ENCODE data around the gene COPS6. TPM values are rescaled to one million over a fixed set of nuclear protein-coding genes. Genes with fewer than 3 reads are reported as not detected.
A peak's percentile ranks its signal among the peaks of the same experiment; 100 is the strongest.

The COPS6 gene
- total and polyA plus RNA-seq, 2 of the 4 experiments (the other 2 are of a cell fraction): 185 to 325 TPM

DNA sequence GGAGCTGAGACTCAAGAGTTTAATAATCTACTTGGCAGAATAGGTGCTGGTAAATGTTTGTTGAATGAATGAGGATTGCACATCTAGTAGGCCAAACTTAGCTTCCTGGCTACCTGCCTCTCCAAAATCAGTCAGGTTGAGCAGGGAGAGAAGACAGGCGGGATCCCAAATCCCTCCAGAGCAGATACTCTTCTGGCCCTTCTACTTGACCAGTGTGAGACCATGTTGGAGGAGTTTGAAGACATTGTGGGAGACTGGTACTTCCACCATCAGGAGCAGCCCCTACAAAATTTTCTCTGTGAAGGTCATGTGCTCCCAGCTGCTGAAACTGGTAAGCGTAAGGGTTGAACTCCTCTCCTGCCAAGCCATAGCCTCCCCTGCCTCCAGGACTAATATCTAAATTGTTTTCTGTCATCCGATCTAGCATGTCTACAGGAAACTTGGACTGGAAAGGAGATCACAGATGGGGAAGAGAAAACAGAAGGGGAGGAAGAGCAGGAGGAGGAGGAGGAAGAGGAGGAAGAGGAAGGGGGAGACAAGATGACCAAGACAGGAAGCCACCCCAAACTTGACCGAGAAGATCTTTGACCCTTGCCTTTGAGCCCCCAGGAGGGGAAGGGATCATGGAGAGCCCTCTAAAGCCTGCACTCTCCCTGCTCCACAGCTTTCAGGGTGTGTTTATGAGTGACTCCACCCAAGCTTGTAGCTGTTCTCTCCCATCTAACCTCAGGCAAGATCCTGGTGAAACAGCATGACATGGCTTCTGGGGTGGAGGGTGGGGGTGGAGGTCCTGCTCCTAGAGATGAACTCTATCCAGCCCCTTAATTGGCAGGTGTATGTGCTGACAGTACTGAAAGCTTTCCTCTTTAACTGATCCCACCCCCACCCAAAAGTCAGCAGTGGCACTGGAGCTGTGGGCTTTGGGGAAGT is 35.8 kb downstream of the COPS6 start (continued):
- TF ChIP-seq BHLHE40 (IDR thresholded peaks at IDR 0.05; ENCODE audit: low read depth, low read length): no peak
- TF ChIP-seq MAFK (IDR thresholded peaks at IDR 0.05; ENCODE audit: low read depth, low read length): no peak

DNA sequence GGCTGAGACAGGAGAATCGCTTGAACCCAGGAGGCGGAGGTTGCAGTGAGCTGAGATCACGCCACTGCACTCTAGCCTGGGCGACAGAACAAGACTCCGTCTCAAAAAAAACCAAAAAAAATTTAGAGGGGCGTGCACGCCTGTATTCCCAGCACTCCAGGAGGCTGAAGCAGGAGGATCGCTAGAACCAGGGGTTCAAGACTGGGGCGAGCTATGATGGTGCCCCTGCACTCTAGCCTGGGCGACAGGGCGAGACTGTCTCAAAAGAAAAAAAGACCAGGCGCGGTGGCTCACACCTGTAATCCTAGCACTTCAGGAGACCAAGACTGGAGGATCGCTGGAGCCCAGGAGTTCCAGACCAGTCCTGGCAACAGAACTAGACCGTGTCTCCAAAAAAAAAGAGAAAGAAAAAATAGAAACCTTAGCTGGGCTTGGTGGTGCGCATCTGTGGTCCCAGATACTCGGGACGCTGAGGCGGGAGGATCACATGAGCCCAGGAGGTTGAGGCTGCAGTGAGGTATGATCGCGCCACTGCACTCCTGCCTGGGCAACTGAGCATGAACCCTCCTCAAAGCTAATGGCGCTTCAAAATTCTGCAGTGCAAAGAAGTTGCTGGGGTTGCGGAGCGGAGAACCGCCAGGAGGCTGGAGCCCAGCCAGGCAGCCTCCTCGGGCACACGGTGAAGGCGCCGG is 37.6 kb downstream of the COPS6 start:
- H4K5ac ChIP-seq (ENCODE audit: low read depth, low read length): peak overlapping the region; percentile 87
- no peak overlapping the region for H2BK20ac ChIP-seq (ENCODE audit: low read depth, low read length)
- peaks cover 7% of the 10 kb centered on the region; the same call in 1 of the 2 replicates for H3K9me1 ChIP-seq (ENCODE audit: insufficient read depth, low read length)
- H3K27ac ChIP-seq (ENCODE audit: insufficient read depth, low read length): peak overlapping the region; percentile 94
- DNase-seq: no peak
- peak overlapping the region; percentile 99 for H3K14ac ChIP-seq (replicated peaks; ENCODE audit: low read depth, low read length)
- peak overlapping the region; percentile 94 for H2BK120ac ChIP-seq (ENCODE audit: low read depth, low read length)
- dilution Hi-C loops (cut with HindIII; ENCODE audit: low sequenced_read_pairs, unreplicated experiment) (no loop called here), in situ Hi-C loops (cut with MboI; ENCODE audit: low sequenced_read_pairs) (no loop called here), intact Hi-C loops (cut with micrococcal nuclease) (no loop called here)
- no peaks in the 10 kb centered on the region for H4K20me1 ChIP-seq (ENCODE audit: insufficient read depth, low read length)
- peak overlapping the region; percentile 61 for H2AK5ac ChIP-seq (ENCODE audit: low read depth, low read length)
- WGBS, 2 experiments (ENCODE audit: extremely low coverage in 2 of 2, insufficient read length in 1 of 2): 20% methylated on average over 25 of the region's 29 CpGs; no CpG with 5 or more reads in 1 of the 2 experiments
- H3K4me1 ChIP-seq (ENCODE audit: control insufficient read depth, insufficient read depth, low read length): peaks cover 2% of the 10 kb centered on the region; the same call in 1 of the 2 replicates
- no peaks in the 10 kb centered on the region for H3K27me3 ChIP-seq (ENCODE audit: control insufficient read depth, insufficient read depth, low read length)
- no TSS peak for BruUV-seq (replicated peaks)
- ChIA-PET CTCF (no interaction called here), POLR2A (ENCODE audit: unreplicated experiment) (no interaction called here)
- peak overlapping the region; percentile 68 for H3K4me3 ChIP-seq (ENCODE audit: insufficient read depth, low read depth, low read length)
- peak overlapping the region; percentile 88 for H3K18ac ChIP-seq (ENCODE audit: low read depth, low read length)
- H2BK5ac ChIP-seq (ENCODE audit: low read depth, low read length, poor library complexity, severe bottlenecking): peak overlapping the region; percentile 92
- H2AK9ac ChIP-seq (replicated peaks; ENCODE audit: low read depth, low read length, poor library complexity): peak overlapping the region; percentile 90
- H3K9ac ChIP-seq (ENCODE audit: low read depth, low read length): peak overlapping the region; percentile 97
- H3K4me2 ChIP-seq (ENCODE audit: low read depth, low read length): peak overlapping the region; percentile 84
- ATAC-seq (ENCODE audit: low read depth): peak; percentile 18
- peaks cover 21 to 55% of the 10 kb centered on the region in 2 experiments; a peak in 3 of 4 replicates for H3K79me1 ChIP-seq (ENCODE audit: low read depth in 1 of 2, low read length in 2 of 2)
- H3K9me3 ChIP-seq (ENCODE audit: control insufficient read depth, insufficient read depth, low read length): no peaks in the 10 kb centered on the region
- H2BK15ac ChIP-seq (ENCODE audit: low read depth, low read length): no peak overlapping the region; the same call in 2 of the 3 replicates
- peak overlapping the region; percentile 98 for H2AFZ ChIP-seq (replicated peaks; ENCODE audit: low read length, poor library complexity)
- H4K8ac ChIP-seq (ENCODE audit: low read depth in 2 of 2, low read length in 2 of 2): peak overlapping the region; percentile 94 to 99; a peak in 3 of 4 replicates
- peak overlapping the region; percentile 47; the same call in 1 of the 2 replicates for H4K91ac ChIP-seq (ENCODE audit: insufficient read depth, low read depth, low read length)
- peak overlapping the region; percentile 99 for H3K23ac ChIP-seq (ENCODE audit: low read depth, low read length)
- H3K4ac ChIP-seq (ENCODE audit: low read depth, low read length): peak overlapping the region; percentile 98
- peaks cover 4% of the 10 kb centered on the region; the same call in 1 of the 2 replicates for H3K36me3 ChIP-seq (ENCODE audit: control insufficient read depth, insufficient read depth, low read length)
- H3K56ac ChIP-seq (ENCODE audit: extremely low read depth, insufficient read depth, low read length): peak overlapping the region; percentile 99; the same call in 1 of the 2 replicates
- TF ChIP-seq RFX5 (IDR thresholded peaks at IDR 0.05; ENCODE audit: low read depth, low read length) (no peak), SMC3 (IDR thresholded peaks at IDR 0.05; ENCODE audit: low read depth, low read length) (no peak), MAFK (IDR thresholded peaks at IDR 0.05; ENCODE audit: low read depth, low read length) (no peak), NFE2L2 (IDR thresholded peaks at IDR 0.05; ENCODE audit: low read depth, low read length) (no peak), RCOR1 (IDR thresholded peaks at IDR 0.05; ENCODE audit: insufficient replicate concordance, low read length) (no peak), FOS (IDR thresholded peaks at IDR 0.05; ENCODE audit: low read depth, low read length) (no peak), CHD1 (IDR thresholded peaks at IDR 0.05; ENCODE audit: low read depth, low read length) (no peak), CEBPB (IDR thresholded peaks at IDR 0.05; ENCODE audit: low read depth, low read length) (no peak), POLR2A (IDR thresholded peaks at IDR 0.05; ENCODE audit: low read depth, low read length) (no peak), BHLHE40 (IDR thresholded peaks at IDR 0.05; ENCODE audit: low read depth, low read length) (no peak)
- TF ChIP-seq, protein P1, sequence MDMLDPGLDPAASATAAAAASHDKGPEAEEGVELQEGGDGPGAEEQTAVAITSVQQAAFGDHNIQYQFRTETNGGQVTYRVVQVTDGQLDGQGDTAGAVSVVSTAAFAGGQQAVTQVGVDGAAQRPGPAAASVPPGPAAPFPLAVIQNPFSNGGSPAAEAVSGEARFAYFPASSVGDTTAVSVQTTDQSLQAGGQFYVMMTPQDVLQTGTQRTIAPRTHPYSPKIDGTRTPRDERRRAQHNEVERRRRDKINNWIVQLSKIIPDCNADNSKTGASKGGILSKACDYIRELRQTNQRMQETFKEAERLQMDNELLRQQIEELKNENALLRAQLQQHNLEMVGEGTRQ (IDR thresholded peaks at IDR 0.05; ENCODE audit: low read depth, low read length): no peak
- TF ChIP-seq, protein P2, sequence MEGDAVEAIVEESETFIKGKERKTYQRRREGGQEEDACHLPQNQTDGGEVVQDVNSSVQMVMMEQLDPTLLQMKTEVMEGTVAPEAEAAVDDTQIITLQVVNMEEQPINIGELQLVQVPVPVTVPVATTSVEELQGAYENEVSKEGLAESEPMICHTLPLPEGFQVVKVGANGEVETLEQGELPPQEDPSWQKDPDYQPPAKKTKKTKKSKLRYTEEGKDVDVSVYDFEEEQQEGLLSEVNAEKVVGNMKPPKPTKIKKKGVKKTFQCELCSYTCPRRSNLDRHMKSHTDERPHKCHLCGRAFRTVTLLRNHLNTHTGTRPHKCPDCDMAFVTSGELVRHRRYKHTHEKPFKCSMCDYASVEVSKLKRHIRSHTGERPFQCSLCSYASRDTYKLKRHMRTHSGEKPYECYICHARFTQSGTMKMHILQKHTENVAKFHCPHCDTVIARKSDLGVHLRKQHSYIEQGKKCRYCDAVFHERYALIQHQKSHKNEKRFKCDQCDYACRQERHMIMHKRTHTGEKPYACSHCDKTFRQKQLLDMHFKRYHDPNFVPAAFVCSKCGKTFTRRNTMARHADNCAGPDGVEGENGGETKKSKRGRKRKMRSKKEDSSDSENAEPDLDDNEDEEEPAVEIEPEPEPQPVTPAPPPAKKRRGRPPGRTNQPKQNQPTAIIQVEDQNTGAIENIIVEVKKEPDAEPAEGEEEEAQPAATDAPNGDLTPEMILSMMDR (conservative IDR thresholded peaks at IDR 0.05; ENCODE audit: low read depth, low read length): no peak
